HEK293T (cell line): ENCODE data around the gene NBAS.

Experiments used
- ARNT ChIP-seq: fragments of 450-650 bp; IDR thresholded peaks from 2 replicates; pipeline ENCODE4 v1.6.1; 2017; ENCODE audit warnings: mild to moderate bottlenecking
- BHLHE40 ChIP-seq: fragments of 450-650 bp; IDR thresholded peaks from 2 replicates; pipeline ENCODE4 v1.6.1; 2016; ENCODE audit warnings: mild to moderate bottlenecking, moderate library complexity, borderline replicate concordance
- CTBP1 ChIP-seq: fragments of 450-650 bp; IDR thresholded peaks from 2 replicates; pipeline ENCODE4 v1.6.1; 2016; ENCODE audit warnings: borderline replicate concordance
- FOXA1 ChIP-seq: fragments of 450-650 bp; IDR thresholded peaks from 2 replicates; pipeline ENCODE4 v1.6.1; 2016; ENCODE audit warnings: mild to moderate bottlenecking
- FOXK2 ChIP-seq: fragments of 450-650 bp; IDR thresholded peaks from 2 replicates; pipeline ENCODE4 v1.6.1; 2016; ENCODE audit warnings: mild to moderate bottlenecking
- NFRKB ChIP-seq: fragments of 450-650 bp; IDR thresholded peaks from 2 replicates; pipeline ENCODE4 v1.6.1; 2016; ENCODE audit warnings: mild to moderate bottlenecking, moderate library complexity
- PKNOX1 ChIP-seq: fragments of 450-650 bp; IDR thresholded peaks from 2 replicates; pipeline ENCODE4 v1.6.1; 2016
- SP1 ChIP-seq: fragments of 450-650 bp; IDR thresholded peaks from 2 replicates; pipeline ENCODE4 v1.6.1; 2017
- SUZ12 ChIP-seq: fragments of 450-650 bp; IDR thresholded peaks from 2 replicates; pipeline ENCODE4 v1.6.1; 2016; ENCODE audit warnings: mild to moderate bottlenecking
- TARDBP ChIP-seq: fragments of 450-650 bp; IDR thresholded peaks from 2 replicates; pipeline ENCODE4 v1.6.1; 2016
- ZNF384 ChIP-seq: fragments of 450-650 bp; IDR thresholded peaks from 2 replicates; pipeline ENCODE4 v1.6.1; 2016

- no peak for TF ChIP-seq NFRKB
- TF ChIP-seq TARDBP = no peak
- no peak for TF ChIP-seq FOXK2
- TF ChIP-seq SUZ12 = no peak
- TF ChIP-seq ZNF384 = no peak
- TF ChIP-seq BHLHE40 = no peak
- TF ChIP-seq SP1 = no peak
- no peak for TF ChIP-seq ARNT
- TF ChIP-seq FOXA1 = no peak
- no peak for TF ChIP-seq CTBP1
- no peak for TF ChIP-seq PKNOX1
Observed at GRCh38 chr2:15486770-15487169, 74.4 kb downstream of the NBAS start.
